NOMO-1 treated with dmso at 0.1 percent for 144 hours (cell line): Measurements from ENCODE around the gene TLE6.
"Not testable (repeated sequence)": the region's sequence is repeated elsewhere in the genome, so short reads cannot be mapped to it uniquely, and the experiment has no call there.

Experiments
- DNase-seq: peaks from one replicate; lab custom pipeline; 2025; ENCODE audit not compliant: unreplicated experiment; lab: John Stamatoyannopoulos, UW

TLE6 gene

DNA sequence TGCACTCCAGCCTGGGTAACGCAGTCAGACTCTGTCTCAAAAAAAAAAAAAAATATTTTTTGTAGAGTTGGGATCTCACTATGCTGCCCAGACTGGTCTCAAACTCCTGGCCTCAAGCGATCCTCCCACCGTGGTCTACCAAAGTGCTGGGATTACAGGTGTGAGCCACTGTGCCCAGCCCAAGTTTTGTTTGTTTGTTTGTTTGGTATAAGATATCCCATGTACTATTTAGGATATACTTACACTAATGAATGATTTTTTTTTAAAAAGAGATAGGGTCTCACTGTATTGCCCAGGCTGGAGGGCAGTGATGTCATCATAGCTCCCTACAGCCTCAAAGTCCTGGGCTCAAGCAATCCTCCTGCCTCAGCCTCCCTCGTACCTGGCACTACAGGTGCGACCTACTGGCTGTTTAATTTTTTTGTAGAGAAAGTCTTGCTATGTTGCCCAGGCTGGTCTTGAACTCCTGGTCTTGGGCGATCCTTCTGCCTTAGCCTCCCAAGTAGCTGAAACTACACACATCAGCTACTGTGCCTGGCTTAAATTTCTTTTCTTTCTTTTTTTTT lies 24.0 kb downstream of the TLE6 start:
- DNase-seq, result no peak

DNA sequence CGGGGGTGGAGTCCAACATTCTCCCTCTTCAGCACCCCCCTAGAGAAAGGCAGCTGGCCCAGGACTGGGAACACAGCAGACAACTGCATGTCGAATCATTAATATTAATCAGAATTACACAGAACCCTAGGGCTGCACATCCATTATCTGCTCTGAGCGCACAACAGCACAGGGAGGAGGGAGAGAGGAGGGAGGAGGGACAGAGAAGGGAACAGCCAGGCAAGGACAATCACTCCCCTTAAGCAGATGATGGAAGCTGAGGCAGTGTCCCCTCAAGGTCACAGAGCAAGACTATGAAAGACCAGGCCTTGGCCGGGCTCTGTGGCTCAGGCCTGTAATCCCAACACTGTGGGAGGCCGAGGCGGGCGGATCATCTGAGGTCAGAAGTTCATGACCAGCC lies 25.7 kb downstream of the TLE6 start:
- no peak for DNase-seq

DNA sequence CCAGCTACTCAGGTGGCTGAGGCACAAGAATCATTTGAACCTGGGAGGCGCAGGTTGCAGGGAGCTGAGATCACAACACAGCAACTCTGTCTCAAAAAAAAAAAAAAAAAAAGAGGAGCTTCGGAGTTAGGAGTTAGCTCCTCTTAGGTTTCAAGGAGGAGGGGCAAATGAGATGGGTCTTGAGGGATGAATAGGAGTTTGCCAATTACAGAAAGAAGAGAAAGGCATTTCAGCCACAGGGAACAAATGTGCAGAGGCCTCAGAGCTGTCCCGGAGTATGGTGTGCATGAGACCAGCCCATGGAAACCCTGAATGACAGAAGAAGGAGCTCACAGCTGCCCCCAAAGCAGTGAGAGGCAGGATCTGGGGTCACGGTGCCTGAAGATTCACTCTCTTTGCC lies 27.2 kb downstream of the TLE6 start:
- DNase-seq, result no peak

DNA sequence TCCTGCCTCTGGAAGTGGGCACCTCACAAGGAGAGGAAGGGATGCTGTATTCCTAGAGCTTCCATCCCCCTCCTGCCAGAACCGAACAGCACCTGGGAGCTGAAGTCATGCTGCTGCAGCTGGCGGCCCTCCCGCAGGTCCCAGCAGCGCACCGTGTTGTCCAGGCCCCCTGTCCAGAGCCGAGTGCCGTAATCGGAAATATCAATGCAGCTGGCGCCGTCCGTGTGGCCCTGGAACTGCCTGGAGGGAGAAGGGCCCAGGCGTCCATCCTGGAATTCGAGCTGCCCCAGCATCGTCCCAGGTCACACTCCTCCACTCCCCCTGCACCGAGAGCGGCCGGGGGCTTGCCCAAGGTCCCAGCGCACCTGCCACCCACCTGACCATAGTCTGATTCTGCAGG lies 28.0 kb downstream of the TLE6 start:
- no peak for DNase-seq

DNA sequence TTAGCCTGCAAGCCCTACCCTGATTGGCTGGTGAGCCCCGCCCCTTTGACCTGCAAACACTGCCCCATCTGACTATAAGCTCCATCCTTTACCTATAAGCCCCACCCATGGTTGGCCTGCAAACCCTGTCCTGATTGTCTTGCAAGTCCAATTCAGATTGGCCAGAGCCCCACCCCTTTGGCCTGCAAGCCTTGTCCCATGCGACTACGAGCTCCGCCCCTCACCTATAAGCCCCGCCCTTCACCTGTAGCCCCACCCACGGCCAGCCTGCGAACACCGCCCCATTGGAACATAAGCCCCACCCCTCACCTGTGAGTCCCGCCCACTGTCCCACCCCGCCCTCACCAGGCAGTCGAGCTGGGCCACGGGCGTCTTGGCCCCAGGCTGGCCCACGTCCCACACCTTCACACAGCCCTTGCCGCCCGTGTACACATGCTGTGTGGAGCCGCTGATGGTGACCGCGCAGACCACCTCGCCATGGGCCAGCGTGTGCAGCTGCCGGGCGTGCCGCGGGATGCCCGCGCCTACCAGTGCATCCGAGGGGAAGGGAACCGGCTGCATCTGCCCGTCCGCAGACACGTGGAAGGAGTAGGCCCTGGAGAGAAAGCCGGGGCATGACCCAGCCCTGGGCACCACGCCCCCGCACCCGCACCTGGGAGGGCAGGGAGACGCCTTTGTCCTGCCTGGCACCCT lies 28.9 kb downstream of the TLE6 start:
- DNase-seq, result no peak

DNA sequence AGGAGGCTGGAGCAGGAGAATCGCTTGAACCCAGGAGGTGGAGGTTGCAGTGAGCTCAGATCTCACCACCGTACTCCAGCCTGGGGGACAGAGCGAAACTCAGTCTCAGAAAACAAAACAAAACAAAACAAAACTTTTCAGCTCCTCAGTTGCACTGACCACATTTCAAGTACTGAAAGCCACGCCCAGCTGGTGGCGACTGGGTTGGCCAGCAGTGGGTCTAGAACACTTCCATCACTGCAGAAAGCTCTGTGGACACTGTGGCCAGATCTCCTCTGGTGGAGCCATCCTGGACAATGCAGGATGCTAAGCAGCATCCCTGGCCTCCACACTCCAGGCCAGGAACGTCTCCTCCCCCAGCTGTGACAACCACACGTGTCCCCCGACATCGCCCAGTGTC lies 30.6 kb downstream of the TLE6 start:
- DNase-seq, result no peak

DNA sequence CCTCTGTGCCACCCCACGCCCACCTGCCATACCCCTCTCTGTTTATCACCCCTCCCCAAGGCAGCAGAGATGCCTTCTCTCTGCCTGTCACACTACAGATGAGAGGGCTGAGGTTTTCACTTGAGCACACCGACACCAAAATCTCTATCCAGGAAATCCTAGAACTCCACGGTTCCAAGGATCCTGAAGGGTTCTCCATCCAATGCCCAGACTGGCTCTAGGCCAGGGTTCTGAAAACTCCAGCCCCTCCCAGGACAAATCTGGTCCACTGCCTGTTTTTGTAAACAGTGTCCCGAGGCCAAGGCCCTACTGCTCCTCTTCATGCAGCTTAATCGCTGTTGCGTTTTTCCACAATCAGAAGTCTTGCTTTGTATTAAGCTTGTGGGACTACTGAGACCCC lies 31.6 kb downstream of the TLE6 start:
- no peak for DNase-seq

DNA sequence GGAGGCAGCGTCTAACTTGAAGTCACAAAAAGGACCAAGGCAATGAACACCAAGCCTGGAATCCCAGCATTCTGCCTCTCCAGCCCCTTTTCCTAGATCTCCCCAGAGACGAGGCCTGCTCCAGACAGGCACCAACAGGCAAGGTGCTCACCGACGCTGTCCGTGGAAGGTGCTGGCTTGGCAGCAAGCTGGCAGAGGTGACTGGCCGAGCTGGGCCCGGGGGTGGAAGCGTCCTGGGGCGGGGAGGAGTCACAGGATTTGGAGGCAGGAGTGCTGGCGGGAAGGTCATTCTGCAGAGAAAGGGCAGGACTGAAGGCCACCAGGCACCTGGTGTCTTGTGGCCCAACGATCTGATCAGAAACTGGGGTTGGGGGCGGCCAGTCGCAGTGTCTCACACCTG lies 33.5 kb downstream of the TLE6 start:
- no peak for DNase-seq

DNA sequence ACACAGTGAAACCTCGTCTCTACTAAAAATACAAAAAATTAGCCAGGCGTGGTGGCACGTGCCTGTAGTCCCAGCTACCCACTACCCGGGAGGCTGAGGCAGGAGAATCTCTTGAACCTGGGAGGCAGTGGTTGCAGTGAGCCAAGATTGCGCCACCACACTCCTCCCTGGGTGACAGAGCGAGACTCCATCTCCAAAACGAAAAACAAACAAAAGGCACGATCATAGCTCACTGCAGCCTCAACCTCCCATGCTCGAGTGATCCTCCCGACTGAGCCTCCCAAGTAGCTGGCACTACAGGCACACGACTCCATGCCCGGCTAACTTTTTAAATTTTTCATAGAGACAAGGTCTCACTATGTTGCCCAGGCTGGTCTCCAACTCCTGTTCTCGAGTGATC lies 34.7 kb downstream of the TLE6 start:
- not testable (repeated sequence) for DNase-seq

DNA sequence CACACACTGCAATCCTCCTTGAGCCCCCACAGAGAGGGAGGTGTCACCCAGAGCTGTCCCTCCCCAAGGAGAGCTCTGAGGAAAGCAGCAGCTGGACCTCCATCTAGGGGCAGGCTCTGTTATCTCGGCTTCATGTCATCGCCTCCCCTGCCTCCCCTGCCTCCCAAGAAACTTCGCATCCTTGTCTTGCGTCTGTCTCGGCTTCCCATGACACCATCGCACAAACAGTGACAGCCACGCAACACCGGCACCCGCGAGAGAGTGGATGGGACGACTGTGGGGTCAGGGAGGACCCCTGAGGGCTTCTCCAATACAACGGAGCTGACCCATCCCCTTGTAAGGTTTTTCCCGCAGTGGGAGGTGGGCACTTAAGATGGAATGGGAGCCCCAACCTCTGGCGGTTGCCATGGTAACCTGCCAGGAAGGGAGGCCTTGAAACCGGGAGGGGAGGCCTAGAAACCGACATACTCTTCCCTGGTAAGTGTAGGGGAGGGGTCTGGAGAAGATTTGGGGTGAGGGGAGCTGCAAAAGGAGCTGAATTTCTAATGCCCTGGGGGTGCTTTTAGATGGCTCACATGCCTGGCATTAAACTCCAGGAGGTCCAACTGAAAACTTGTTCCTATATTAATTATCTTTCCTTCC lies 35.4 kb downstream of the TLE6 start:
- no peak for DNase-seq

DNA sequence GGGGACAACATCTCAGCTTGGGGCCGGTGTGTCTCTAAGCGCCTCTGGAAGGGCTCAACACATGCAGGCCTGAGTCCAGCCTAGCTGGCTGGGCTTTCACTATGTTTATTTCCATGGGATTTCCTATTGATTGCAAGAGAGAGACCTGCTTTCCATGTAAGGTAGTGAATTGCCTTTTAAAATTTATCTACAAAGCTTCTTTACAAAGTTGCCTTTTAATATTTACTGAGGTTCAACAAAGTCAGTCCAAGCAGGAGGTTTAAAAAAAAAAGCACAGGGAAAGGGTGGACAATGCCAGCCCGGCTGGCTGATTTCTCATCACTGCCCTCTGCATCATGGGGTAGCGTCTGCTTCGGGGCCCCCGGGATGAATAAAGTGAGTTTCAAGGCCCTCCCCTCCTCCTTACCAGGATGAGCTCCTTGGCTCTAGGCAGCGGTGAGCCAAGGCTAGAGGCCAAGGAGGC lies 35.9 kb downstream of the TLE6 start:
- no peak for DNase-seq

DNA sequence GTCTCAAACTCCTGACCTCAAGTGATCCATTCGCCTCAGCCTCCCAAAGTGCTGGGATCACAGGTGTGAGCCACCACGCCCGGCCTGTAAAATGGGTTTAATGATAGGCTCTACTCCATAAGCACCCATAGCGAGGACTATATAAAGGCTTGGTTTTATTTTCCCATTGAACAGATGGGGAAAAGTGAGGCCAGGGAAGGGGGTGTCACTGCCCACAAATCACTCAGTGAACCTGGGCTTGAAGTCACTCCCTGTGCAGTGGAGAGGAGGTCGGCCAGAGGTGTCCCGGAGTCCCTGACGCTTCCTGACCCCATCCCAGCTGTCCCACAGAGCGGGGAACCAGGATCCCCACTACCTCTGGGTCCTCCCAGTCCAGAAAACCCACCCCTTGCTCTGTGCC lies 36.8 kb downstream of the TLE6 start:
- no peak for DNase-seq

DNA sequence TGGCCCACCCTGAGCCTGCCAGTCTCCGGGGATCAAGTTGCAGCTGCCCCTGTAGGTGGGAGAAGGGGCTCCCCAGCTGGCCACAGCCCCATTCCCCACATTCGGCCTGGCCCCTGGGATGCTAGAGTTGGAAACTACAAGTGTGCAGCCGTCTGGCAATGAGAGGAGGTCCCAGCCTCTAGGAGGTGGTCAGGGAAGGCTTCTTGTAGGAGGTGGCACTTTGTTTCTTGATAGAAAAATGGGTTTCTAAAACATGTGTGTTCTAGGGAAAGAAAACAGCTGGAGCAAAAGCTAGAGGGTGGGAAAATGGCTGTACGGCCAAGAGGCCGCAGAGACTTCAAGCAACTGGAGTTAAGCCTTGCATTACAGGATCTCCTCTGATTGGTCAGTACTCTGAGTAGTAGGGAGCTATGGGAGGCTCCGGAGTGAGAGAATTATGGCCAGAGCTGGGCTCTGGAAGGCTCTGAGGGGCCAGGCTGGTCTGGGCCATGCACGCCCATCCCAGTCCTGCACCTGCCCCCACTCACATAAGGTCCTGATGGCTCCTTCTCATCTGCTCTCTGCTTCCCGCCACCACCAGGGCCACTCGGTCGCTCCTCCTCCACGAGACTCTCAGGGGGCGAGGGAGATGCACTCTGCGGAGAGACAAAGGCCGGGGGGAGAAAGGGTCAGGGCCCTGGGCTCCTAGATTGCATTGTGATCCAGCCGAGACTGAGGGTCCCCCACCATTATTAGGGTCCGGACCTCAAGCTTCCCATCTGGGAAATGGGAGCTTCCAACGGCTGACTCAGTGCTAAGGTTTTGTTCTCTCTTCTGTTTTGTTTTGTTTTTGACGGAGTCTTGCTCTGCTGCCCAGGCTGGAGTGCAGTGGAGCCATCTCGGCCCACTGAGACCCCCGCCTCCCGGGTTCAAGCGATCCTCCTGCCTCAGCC lies 38.0 kb downstream of the TLE6 start:
- DNase-seq, result no peak

DNA sequence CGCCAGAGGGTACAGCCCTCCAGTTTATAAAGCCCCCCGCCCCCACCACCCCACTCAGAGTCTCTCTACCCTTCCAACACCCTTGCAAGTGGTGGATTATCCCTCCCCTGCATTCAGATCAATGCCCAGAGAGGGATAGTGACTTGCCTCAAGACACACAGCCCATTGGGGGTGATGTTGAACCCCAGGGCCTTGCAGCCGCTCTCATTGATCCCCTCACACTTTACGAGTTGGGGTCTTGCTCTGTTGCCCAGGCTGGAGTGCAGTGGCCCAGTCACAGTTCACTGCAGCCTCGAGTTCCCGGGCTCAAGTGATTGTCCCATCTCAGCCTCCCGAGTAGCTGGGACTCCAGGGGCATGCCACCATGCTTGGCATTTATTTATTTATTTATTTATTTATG lies 40.6 kb downstream of the TLE6 start:
- no peak for DNase-seq

DNA sequence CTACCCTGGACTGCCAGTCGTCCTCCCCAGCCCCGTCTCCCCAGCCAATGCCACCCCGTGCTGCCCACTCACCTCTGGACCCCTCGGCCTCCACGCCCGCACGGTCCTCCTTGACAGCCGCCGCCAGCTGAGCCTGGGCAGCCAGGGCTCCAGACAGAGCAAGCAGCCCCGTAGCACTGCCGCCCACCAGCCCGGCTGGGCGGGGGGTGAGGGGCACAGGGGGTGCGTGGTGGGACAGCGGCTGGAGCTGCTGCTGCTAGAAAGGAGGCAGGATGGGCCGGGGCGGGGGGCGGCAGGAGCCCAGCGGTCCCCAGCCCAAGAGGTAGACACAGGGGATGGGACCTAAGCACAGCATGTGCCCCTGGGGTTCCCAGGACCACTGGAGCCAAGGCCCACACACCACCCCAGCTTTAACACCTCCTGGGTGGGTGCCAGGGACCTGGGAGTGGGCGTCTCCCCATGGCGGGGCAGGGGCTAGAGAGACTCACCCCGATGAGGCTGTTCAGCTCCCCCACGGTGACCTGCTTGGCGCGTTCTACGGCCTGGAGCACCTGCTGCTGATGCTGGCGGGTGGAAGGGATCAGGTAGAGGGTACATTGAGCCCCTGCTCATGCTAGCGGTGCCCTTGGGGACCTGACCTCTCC lies 42.0 kb downstream of the TLE6 start:
- no peak for DNase-seq

DNA sequence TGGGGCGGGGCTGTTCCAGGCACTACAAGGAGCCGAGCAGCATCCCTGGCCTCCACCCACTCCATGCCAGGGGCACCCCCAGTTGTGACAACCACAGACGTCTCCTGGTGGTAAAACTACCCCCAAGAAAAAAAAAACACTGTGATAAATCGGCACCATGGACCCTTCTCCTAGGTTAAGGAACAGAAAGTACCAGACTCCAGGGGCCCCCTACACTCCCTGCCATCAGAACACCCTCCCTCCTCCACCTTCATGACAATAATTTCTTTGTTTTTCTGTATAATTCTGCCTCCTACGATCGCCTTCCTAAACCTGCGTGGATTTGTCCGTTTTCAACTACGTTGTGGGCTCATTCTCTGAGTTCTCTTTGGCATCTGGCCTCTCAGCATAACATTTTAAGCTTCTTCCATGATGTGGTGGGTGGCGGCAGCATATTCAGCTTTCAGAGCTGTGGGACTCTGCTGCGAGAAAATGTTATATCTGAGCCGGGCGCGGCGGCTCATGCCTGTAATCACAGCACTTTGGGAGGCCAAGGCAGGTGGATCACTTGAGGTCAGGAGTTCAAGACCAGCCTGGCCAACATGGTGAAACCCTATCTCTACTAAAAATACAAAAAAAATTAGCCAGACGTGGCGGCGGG lies 43.1 kb downstream of the TLE6 start:
- DNase-seq, result no peak

DNA sequence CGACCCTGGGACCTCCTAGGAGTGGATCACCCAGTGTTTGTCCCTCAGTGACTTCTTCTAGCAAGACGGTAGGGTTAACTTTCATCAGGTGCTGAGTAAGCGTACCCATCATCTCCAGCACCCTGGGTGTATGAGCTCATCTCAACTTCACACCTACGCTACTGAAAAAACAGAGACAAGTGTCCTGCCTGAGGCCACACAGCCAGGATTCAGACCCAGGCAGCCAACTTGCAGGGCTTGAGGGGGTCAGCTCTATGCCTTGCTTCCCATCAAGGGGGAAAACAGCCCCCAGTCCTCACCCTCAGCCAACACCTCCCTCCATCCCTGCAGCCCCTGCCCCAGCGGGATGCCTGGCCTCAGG lies 47.1 kb downstream of the TLE6 start:
- no peak for DNase-seq

DNA sequence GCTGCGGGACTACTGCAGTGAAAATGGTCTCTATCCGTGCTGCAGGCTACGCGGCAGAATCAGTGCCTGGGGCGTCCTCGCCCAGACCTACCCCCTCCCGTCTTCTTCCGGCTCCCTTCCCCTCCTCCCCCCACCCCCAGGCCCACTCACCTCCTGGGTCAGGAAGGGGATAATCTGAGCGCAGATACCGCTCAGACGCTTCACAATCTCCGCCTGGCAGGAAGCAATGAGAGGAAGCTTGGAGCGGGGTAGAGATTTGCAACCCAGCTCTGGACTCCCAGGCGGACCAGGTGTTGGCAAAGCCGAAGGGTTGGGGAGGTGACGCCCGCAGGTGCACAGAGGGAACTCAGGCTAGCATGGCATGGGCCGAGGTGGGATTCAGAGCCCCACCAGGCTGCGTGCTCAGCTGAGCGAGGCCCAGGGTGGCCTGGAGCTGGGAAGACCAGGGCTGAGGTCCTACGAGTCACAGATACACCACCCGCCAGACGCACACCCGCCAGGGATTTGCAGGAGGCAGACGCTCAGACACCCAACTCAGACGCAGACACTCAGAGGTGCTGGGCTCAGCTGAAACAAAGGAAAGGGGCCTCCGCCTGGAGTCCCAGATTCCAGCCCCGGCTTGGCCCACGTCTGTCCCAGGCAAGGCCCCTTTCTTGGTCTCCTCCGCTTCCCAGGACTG lies 47.6 kb downstream of the TLE6 start:
- no peak for DNase-seq

DNA sequence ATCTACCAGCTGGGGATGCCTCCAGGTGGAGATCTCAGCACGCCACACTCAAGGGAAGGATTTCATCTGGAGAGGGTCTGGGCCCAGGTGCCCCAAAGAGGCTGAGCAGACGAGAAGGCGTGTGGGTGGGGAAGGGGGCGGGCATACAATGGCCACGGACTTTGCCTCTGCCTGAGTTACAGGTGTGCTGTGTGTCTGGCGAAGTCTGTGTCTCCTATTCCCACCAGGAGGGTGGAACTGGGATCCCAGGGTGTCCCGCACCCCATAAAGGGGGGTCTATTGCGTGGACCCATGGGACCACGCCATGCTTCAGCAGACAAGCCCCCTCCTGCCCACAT lies 48.2 kb downstream of the TLE6 start:
- DNase-seq, result no peak

DNA sequence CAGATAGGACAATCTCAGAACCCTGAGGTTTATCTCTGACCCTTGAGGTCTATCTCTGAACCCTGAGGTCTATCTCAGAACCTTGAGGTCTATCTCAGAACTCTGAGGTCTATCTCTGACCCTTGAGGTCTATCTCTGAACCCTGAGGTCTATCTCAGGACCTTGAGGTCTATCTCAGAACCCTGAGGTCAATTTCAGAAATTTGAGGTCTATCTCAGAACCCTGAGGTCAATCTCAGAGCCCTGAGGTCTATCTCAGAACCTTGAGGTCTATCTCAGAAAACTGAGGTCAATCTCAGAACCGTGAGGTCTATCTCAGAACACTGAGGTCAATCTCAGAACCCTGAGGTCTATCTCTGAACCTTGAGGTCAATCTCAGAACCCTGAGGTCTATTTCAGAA lies 49.4 kb downstream of the TLE6 start:
- no peak for DNase-seq
